ENCODE results near the gene SMC1A.

The SMC1A gene

GRCh38 chrX:53340852-53341645 is 81.4 kb downstream of the SMC1A start:
- no peak for DNase-seq (ENCODE audit: low read depth)

GRCh38 chrX:53337101-53337500 is 85.4 kb downstream of the SMC1A start:
- DNase-seq (ENCODE audit: low read depth) = no peak

- DNase-seq (ENCODE audit: low read depth) = no peak
Measured at GRCh38 chrX:53333853-53334252, 88.6 kb downstream of the SMC1A start.

DNA sequence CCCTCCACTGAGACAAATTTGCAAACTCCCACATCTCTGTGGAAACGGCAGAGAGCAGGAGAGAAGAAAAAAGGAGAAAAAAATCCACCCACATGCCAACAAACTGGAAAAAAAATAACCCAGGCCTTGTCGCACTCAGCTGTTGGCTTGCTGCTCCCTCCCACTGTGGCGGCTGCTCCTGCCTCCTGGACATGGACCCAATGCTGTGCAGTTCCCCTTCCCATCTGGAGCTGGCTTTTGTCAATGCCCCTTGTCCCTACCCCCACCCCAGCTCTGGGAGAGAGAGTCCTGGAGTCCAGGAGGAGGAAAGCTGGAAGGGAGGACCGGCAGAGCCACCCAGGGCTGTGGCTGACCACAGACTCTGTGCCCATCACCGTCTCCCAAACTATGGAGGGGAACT is 90.2 kb downstream of the SMC1A start:
- no peak for DNase-seq (ENCODE audit: low read depth)

DNA sequence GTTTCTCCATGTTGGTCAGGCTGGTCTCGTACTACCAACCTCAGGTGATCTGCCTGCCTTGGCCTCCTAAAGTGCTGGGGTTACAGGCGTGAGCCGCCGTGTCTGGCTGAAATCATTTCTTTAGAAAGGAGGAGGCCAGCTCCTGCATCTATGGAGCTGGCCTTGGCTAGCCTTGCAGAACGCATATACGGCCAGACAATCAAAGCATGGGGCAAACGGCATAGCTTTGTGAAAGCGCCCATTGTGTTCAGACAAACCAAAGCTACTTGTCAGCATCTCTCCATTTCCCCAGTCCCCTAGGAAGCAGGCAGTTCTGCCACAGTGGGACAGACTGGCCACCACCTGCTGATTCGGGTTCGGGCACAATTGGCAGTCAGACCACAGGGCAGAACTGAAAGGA is 92.1 kb downstream of the SMC1A start:
- no peak for DNase-seq (ENCODE audit: low read depth)

- DNase-seq (ENCODE audit: low read depth) = no peak
Measured at GRCh38 chrX:53324803-53325202, 97.7 kb downstream of the SMC1A start.
